Superior temporal gyrus (tissue), 1 donor: ENCODE data around the gene LCMT1.
"Not testable (repeated sequence)": the region's sequence is repeated elsewhere in the genome, so short reads cannot be mapped to it uniquely, and the experiment has no call there.

Source experiments
- DNase-seq: peaks from one replicate; pipeline ENCODE4 v3.0.0-alpha.2; 2016; ENCODE audit errors: extremely low spot score

Gene LCMT1

DNA sequence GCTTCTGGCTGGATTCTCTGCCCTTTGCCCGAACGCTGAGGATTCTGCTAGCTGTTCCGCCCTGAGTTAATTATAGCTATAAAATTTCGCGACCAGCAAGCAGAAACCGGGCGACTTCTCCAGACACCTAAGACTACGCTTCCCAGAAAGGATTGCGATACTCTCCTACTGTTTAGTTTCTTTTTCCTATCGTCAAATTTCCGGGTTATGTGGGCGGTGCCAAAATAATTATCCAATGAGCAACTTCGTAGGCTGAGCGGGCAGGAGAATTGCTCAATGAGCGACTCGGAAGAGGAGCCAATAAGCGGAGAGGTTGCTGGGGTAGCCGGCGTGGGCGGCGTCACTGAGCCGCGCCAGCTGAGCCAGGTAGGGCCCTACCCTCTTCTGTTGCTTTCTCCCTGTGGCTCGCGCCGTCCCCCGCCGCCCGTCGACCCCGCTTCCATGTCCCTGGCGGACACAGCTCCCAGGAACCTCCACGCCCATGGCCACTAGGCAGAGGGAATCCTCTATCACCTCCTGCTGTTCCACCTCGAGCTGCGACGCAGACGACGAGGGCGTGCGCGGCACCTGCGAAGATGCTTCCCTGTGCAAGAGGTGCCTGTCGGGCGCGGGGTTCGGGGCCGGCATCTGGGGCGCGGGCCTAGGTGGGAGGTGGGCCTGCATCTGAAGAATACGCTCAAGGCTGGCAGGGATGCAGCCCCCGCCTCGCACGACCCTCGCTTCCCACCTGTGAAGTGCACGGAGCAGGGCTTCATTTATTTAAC is at the start of gene LCMT1:
Gene LCMT1 (plus strand): TSS at position 340 of the 764 bp plus-strand sequence. CDS start 142 bp downstream, at position 482.
- DNase-seq: peak; percentile 100

DNA sequence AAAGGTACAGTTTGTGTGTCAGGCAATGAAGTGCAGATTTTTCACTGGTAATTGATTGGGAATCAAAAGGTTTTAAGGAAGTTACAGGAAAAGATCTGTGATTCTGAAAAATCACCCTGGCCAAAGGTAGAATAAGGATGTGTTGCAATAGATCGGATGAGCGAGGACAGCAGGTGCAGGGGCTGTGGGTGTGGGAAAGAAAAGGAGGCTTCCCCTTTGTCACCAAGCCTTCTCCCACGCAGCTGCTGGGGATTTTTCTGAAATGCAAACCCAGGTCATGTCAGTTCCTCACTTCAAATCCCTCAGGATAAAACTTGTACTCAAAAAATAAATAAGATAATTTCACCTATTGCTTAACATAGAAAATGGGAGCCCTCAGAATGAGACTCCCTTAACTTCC is 48.4 kb upstream of the LCMT1 start:
- DNase-seq: no peak

DNA sequence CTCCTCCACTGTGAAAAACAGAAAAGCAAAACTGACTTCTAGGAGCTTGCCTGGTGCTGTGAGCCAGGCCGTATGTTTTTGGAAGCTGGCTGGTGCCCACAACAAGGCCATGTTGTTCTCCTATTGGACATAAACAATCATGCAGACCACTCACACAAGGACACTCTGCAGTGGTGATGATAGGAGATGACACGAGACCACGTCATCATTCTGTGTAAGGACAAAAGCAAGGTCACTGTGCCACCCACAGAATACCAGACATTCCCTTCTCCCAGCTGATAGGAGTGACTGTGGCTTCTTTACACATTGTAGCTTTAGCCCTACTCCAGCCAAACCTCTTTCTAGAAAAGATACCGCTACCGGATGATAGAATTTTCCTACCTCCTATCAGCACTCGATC is 47.7 kb upstream of the LCMT1 start:
- no peak for DNase-seq

DNA sequence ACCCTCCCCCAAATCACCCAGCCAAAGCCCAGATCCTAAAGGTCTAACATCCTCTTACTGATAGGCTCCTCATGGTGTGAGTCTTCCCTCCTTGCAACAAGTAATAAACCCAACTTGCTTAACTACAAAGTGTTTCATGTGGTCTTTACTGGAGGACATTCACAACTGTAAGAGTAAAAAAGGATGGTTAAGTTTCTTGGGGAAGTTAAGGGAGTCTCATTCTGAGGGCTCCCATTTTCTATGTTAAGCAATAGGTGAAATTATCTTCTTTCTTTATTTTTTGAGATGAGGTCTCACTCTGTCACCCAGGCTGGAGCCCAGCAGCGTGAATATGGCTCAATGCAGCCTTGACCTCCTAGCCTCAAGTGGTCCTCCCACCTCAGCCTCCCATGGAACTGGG is 47.3 kb upstream of the LCMT1 start:
- DNase-seq: not testable (repeated sequence)

DNA sequence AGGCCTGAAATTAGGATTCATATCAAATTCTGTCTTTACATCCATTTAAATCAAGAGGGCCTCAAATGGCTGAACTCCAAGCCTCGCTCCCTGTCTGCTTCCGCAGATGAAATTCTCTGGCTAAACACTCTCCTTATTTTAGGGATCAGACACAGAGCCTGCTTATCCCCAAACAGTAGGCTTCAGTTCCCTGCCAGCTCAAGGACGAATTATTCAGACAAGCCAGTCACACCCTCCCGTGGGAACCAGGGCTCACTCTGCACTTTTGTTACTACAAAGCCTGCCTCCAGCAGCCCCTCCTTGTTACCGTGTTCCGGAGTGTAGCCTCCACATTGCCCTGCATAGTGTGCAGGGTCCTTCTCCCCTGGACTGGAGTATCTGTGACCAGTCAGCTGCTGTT is 46.6 kb upstream of the LCMT1 start:
- peak; percentile 64 for DNase-seq

DNA sequence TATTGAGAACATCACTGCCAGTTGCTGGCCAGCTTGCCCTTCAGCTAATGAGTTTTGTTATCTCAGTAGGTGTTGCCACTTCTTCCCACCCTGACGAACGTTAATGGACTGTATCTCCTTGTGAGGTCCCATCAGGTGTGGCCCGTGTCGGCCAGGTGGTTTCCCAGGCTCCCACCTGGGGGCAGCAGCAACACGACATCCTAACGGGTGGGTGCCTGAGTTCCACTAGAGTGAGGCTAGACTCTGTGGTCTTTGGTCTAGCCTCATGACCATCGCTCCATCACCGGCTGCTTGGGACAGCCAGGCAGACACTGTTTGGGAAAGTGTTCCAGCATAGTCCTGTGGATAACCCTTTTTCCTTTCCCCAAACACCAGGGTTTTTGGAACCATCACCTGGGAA is 45.6 kb upstream of the LCMT1 start:
- no peak for DNase-seq

DNA sequence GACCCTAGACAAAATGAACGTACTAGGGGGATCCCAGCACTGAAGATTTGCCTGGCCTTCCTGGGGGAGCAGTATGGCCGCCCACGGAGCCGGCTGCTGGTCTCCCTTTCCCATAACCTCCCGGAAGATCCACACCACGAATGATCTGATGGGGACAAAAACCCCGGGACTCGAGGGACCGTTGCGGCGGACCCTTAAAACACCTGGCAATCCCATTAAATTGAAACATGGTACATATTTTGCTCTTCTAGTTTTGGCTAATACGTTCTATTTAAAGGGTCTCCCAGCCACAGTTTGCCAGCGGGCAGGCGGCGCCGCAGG is 45.2 kb upstream of the LCMT1 start:
- no peak for DNase-seq

DNA sequence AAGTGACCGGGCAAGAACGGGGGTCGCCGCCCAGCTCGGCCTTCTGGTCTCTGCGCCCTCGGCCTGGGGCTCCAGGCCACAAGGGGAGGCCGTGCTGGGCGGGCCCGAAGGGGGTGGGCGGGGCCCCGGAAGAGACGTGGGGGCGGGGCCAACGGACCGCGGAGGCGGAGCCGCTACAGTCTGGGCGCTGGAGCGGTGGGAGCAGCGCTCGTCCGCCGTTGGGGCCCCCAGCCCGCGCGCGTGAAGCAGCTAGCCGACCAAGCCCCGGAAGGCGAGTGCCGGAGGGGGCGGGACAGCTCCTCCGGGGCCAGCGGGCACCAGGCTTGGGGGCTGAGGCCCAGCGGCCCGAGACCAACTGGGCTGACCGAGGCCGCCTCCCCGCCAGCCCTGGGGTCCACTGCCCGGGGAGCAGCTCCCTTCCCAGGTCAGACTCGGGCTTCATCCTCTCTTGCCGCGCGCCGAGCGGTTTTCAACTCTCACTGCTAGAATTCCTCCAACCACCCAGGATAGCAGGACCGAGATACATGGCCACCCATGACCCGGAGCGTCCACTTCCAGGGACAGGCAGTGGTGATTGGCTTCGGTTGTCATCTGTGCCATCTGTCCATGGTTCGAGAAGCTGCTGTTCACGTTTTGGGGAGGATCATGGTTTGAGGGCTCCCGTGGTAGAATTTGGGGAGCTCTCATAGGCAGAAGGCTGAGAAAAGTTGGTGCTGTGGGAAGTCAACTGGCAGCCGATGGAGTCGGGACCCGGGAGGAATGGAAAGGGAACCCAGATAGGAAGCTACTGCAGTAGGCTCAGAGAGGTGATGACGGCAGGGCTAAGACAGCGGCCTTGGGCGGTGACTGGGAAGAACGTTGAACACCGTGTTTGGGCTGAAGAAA is 44.6 kb upstream of the LCMT1 start:
- DNase-seq: peak; percentile 64

DNA sequence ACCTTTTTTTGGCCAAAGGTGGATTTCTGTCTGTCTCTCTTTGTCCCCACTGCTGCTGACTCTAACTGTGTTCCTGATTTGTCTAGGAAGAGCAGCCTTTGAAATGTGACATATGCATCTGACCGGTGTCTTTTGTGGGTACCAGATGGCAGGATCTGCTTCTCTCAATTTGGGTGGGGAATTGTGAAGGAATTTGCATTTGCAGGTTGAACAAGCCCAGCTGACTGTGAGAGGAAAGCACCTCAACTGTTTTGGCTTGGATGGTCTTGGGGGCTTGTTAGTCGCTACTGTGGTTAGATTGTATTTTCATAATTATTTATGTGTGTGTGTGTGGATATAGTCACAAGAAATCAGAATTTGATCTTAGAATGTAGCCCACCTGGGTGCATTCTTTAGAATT is 37.7 kb upstream of the LCMT1 start:
- no peak for DNase-seq

DNA sequence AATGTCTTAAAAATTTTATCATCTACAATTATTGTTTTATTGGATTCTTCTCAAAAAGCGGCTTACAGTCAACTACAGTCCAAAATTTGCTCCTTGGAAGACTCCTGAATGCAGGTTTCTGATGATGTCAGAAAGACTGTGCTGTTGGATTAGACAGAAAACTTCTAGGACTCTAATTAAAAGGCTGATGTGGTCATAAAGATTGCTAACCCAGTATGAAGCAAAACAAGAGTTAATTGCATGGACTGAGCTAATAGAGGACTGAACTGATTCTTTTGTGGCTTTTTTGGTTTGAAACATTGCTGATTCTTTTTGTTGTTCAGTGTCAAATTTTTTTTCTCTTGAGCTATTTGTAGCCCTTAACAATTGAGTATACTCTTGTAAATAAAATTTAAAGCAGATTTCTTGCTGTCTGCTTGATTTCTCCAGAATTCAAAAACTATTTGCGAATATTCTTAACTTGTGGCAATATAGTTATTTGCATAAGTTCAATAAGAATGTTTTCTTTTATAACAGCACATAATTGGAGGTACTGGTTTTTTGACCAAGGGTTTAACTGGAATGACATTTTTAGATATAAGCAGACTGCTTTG is 33.1 kb upstream of the LCMT1 start:
- no peak for DNase-seq

DNA sequence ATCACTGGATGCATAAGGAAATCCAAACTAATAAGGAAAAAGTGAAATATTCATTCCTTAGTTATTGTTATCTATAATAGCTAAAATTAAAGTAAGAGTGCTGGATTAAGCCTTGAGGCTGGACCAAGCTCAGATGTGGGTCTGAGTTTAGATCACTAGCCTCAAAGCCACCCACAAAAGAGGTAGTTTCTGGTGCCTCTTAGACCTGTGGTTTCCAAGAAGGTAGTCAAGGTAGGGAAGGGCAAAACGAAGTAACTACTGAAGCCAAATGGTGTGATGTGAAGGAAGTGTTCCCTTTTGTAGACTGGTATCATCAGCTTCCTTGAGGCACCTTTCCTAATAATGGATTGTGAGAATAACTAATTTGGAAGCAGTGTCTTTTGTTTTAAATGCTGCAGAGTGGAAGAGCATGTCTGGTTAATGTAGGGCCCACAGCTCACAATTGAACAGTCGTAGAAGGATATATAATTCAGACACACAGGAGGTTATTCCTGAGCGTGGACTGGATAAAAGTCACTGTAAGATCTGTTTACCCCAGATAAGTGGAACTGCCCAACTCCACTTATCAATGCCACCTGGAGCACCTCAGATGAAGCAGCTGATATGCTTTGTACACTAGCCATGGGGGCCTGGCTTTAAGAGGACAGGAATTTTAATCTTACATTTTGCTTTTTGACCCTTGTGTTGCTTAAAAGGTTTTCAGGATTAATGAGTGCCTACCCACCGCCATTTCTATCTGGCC is 31.7 kb upstream of the LCMT1 start:
- DNase-seq: no peak

DNA sequence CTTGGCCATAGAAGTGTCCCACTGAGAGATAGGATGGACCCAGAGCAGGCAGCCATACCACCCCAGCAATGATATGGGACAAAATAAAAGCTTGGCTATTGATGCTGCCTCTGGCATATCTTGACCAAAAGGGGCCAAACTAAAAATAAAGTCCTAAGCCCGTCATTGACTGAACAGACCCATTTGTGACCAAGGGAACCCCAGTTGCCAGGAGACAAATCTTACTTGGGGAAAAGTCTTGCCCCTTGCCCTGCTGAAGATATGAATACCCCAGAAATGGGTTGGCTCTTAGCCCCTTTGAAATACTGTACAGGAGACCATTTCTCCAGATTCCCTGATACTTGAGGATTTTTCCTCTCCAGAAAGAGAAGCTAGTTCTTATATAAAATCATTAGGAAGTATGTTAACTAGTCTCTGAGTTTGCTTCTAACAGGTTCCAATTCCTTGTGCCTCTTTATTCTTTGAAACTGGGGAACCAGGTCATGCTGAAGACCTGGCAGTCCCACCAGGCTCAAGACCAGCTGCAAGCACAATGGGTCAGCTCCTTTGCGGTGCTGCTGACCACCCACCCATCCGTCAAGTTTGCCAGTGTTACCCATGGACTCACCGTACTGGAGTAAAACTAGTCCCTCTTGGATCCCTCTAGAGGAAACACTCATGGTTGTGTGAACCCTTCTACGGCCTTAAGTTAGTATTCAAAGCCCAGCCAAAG is 31.0 kb upstream of the LCMT1 start:
- no peak for DNase-seq

DNA sequence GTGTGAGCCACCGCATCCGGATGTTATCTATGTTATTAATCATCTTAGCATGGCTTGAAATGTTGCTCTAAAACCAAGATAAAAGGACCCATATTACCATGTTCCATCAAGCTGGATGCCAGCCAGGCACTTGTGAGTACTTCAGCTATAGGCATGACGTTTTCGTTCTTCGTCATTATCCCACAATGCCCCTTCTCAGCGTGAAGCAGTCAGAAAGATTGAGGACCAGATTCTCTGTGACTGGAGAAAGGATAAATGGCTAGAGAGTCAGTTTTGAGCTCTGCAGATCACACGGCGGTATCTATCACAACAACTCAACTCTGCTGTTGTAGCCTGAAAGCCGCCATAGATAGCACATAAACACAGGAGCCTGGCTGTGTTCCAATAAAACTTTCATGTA is 29.8 kb upstream of the LCMT1 start:
- DNase-seq: no peak

DNA sequence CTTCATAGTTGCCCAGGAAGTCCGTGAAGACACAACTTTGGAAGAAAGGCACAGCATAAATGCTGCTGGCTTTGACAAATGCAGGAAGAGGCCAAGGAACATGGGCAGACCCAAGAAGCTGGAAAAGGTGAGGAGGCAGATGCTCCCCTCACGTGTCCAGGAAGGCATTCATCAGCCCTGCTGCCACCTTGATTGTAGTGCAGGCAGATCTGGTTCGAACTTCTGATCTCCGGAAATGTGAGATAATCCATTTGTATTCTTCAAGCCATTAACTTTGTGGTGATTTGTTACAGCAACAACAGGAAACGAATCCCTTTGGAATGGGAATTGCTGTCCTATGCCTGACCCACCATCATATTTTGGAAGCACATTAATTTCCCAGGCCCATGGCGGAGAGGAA is 28.5 kb upstream of the LCMT1 start:
- DNase-seq: no peak

DNA sequence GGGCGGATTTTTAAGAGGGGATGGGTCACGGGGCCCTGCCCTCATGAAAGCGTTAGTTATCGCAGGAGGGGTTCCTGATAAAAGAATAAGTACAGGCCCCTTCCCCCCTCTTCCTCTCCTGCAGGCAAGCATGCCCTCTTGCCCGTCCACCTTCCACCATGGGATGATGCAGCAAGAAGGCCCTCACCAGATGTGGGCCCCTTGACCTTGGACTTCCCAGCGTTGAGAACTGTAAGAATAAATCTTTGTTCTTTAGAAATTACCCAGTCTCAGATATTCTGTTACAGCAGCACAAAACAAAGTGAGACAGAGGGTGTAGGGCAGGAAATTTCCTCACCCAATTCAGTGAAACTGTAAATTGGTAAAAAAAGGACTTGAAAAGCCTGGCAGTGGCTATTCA is 27.8 kb upstream of the LCMT1 start:
- DNase-seq: no peak

DNA sequence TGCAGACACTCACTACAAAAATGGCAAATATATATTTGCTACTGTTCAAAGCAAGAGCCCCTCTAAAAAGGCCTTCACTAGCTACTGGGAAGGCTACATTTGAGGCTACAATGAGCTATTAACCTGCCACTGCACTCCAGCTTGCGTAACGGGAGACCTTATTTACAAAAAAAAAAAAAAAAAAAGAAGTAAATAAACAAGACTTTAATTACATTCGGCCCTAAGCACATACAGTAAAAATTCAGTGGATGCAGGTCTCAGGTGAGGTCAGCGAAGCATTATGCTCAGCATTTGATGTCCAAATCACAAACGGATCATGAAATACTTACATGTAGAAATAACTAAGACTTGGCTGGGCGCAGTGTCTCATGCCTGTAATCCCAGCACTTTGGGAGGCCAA is 26.7 kb upstream of the LCMT1 start:
- DNase-seq: no peak

DNA sequence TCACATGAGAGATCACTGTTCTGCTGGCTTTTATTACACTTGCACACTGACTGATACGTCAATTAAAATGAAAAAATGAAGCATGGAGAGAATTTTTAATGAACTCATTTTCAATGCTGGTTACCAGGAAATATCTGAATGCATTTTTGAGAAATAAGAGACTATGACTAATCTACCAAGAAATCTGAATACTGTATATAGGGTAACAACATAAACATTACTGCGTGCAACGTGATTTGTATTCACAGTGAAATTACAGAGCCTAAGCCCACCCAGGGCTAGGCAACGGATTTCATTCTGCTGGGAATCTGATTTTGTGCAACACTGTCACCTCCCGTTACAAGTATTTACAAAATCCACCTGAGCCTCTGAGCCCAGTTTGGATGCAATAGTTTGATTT is 23.8 kb upstream of the LCMT1 start:
- no peak for DNase-seq

DNA sequence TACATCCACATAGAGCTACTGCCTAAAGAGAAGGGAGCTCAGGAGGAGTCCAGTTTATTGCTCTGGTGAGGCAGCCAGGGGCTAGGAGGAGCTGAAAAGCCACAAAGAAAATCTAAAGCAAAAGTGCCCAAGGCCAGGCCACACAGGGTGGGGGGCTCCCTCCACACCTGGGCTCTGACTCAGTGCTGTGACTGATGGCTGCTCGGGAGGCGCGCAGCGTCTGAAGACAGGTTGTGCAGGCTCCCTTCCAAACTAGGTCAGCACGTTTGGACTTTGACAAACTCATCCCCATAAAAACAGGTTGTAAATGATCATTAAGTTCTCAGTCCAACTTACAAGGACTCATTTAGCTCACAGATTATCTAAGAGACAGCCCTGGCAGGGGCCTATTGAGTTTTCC is 22.2 kb upstream of the LCMT1 start:
- DNase-seq: no peak

DNA sequence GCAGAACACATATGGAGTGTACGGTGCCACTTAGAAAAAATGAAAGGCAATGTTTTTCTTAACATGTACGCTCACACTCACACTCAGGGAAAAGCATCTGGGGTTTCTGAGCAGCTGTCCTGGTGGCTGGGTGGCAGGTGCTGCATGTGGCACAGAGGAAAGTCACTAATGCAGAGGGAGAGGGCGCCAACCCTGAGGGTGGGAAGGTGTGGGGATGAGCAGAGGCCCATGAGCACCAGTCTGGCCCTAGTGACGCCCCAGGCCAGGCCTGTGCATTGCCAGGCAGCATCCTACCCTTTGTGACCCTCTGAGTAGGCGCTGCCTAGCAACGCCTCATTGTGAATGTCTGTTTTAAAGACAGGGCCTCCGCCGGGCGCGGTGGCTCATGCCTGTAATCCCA is 19.1 kb upstream of the LCMT1 start:
- DNase-seq: no peak

DNA sequence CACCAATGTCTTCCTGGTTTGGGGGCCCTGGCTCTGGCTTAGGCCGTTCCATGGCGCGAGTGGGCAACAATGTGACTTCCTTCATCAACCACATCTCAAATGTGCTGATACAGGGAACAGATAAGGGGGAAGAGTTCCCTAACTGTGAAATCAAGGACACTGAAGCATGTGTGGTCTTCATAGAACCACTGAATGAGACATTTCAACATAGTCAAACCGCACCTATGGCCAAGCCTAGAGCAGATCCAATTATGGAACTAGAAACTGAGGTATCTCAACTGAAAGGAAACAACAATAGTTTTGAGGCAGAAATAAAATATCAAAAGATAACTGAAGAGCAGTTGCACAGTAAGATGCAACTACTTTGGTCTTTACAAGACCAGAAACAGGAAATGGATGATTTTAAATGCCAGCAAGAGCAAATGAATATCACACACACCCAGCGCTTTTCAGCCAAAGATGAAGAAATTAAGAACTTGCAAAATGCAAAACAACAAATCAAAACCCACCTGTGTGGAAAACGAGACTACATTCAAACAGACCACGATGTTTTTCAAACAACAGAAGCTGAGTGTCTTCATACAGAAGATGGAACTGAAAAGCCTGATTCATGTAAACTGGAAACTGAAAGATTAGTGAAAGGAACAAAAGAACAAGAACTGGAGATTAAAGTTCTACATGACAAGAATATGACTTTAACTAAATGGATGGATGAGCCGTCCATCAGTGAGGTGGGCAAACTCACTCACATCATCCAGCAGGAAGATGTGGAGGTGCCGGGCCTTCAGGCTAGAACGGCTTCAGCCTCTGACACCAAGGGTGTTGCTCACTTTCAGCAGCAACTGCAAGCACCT is 18.1 kb upstream of the LCMT1 start:
- no peak for DNase-seq

DNA sequence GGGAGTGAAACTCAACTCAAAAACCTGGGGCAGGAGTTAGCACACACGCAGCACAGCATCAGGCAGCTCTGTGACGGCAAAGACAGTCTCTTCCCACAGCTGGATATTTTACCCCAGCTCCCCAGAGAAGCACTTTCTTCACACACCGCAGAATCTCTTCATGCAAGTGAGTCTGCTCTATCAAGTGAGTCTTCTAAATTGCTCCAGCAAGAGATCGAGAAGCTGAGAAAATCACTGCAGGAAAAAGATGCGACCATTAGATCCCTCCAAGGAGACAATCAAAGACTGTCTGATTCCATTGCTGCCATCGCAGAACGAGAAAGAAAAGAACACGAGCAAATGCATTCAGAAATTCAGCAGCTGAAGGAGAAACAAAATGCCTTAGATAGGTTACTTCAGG is 16.9 kb upstream of the LCMT1 start:
- no peak for DNase-seq
